GM04504 (cell line): ENCODE results near the gene BAIAP2.

ENCODE experiments used
- DNase-seq: peaks from one replicate; pipeline ENCODE4 v3.0.0-alpha.2; 2012; ENCODE audit warnings: low read depth

BAIAP2 gene

GRCh38 chr17:81034779-81035520 lies at the start of gene BAIAP2:
Gene BAIAP2, plus strand, starts transcription at chr17:81035151. Its CDS starts 104 bp downstream, at chr17:81035255.
- DNase-seq: peak; percentile 86

GRCh38 chr17:80986046-80986445 lies 48.9 kb upstream of the BAIAP2 start:
- no peak for DNase-seq

GRCh38 chr17:80986816-80987475 lies 48.0 kb upstream of the BAIAP2 start:
- no peak for DNase-seq

- no peak for DNase-seq
Observed at GRCh38 chr17:80987941-80988461, 47.0 kb upstream of the BAIAP2 start.

GRCh38 chr17:80989586-80989913 lies 45.4 kb upstream of the BAIAP2 start:
- no peak for DNase-seq

GRCh38 chr17:80990921-80991644 lies 43.9 kb upstream of the BAIAP2 start:
- DNase-seq: no peak

GRCh38 chr17:80991645-80992076 lies 43.3 kb upstream of the BAIAP2 start, which contains the start of gene CHMP6:
Gene CHMP6, plus strand, starts transcription at chr17:80991841. Its CDS starts 78 bp downstream, at chr17:80991919.
- DNase-seq: peak; percentile 48

GRCh38 chr17:80992077-80992947 lies 42.6 kb upstream of the BAIAP2 start:
- no peak for DNase-seq

GRCh38 chr17:80992948-80993624 lies 41.9 kb upstream of the BAIAP2 start:
- DNase-seq: no peak

- no peak for DNase-seq
Observed at GRCh38 chr17:80995131-80995530, 39.8 kb upstream of the BAIAP2 start.

GRCh38 chr17:80996422-80997305 lies 38.3 kb upstream of the BAIAP2 start:
- no peak for DNase-seq

- no peak for DNase-seq
Observed at GRCh38 chr17:80997424-80998117, 37.4 kb upstream of the BAIAP2 start.

GRCh38 chr17:80998118-80998747 lies 36.7 kb upstream of the BAIAP2 start:
- DNase-seq: no peak

GRCh38 chr17:80998748-80999535 lies 36.0 kb upstream of the BAIAP2 start:
- no peak for DNase-seq

GRCh38 chr17:80999536-81000333 lies 35.2 kb upstream of the BAIAP2 start:
- DNase-seq: no peak

- no peak for DNase-seq
Observed at GRCh38 chr17:81000334-81000630, 34.7 kb upstream of the BAIAP2 start.

GRCh38 chr17:81000631-81001357 lies 34.2 kb upstream of the BAIAP2 start:
- DNase-seq: no peak
